GM12878 (cell line): ENCODE data around the gene GMCL2. TPM values are rescaled to one million over a fixed set of nuclear protein-coding genes. Genes with fewer than 3 reads are reported as not detected.

Source experiments
- ATAC-seq: fragments of 200-7000 bp; cut with Tn5 transposase; 3 replicates; pipeline ENCODE4 v1.9.1; 2020; ENCODE audit warnings: mild to moderate bottlenecking, moderate library complexity
- BruUV-seq: library from RNA; stranded (reverse); fragments of 400-500 nt; replicated peaks from 2 replicates; lab custom pipeline; 2021; lab: Mats Ljungman, UMichigan
- CTCF ChIA-PET: fragments of 300-600 bp; sonication (Branson Sonifier 250); formaldehyde crosslinking; extraction: SDS; loops from one replicate; lab custom pipeline; 2021; ENCODE audit warnings: inconsistent platforms; lab: Yijun Ruan, JAX
- POLR2A ChIA-PET: fragments of 350-600 bp; formaldehyde crosslinking; extraction: SDS; loops from one replicate; lab custom pipeline; 2021; ENCODE audit warnings: inconsistent platforms; lab: Charles Lee
- RAD21 ChIA-PET: fragments of 300-600 bp; sonication (Branson Sonifier 250); formaldehyde crosslinking; loops from one replicate; lab custom pipeline; 2023; ENCODE audit warnings: antibody characterized with exemption; ENCODE audit not compliant: unreplicated experiment; lab: Charles Lee
- SMC1A ChIA-PET: fragments of 300-600 bp; sonication (Branson Sonifier 250); formaldehyde crosslinking; loops from one replicate; lab custom pipeline; 2023; ENCODE audit not compliant: unreplicated experiment, uncharacterized antibody; lab: Charles Lee
- DNase-seq: peaks from one replicate; pipeline ENCODE4 v3.0.0-alpha.2; 2011; ENCODE audit warnings: low read depth, low spot score
- FAIRE-seq: peaks from 3 replicates; lab custom pipeline; 2011; peaks lifted over from hg19 to GRCh38; lab: Jason Lieb, UNC
- H2AFZ ChIP-seq: 2 replicates; pipeline ENCODE4 v1.6.0; 2011; ENCODE audit warnings: low read depth, low read length, control low read depth; ENCODE audit not compliant: control insufficient read depth
- H3K27ac ChIP-seq: 2 replicates; pipeline ENCODE4 v1.5.1; 2011; ENCODE audit warnings: control low read depth; ENCODE audit not compliant: control insufficient read depth, insufficient read depth
- H3K27me3 ChIP-seq, 2 experiments: replicated peaks in 1 of 2; 2 replicates each; pipeline versions ENCODE4 v1.6.0 to v1.6.1; 2011; ENCODE audit warnings: low read length in 1 of 2; ENCODE audit not compliant: control insufficient read depth in 2 of 2, insufficient read depth in 2 of 2
- H3K36me3 ChIP-seq, 2 experiments: 2 replicates each; pipeline ENCODE4 v1.5.1; 2011; ENCODE audit warnings: low read length in 1 of 2; ENCODE audit not compliant: control insufficient read depth in 2 of 2, insufficient read depth in 2 of 2
- H3K4me1 ChIP-seq: 2 replicates; pipeline ENCODE4 v1.6.1; 2011; ENCODE audit warnings: mild to moderate bottlenecking, low read length, moderate library complexity, mixed read lengths; ENCODE audit not compliant: control insufficient read depth, insufficient read depth
- H3K4me2 ChIP-seq: 2 replicates; pipeline ENCODE4 v1.6.0; 2011; ENCODE audit warnings: control low read depth; ENCODE audit not compliant: control insufficient read depth, insufficient read depth
- H3K4me3 ChIP-seq: fragments of 200-600 bp; sonication (generic); 2 replicates; pipeline ENCODE4 v1.5.1; 2016
- H3K79me2 ChIP-seq: 2 replicates; pipeline ENCODE4 v1.6.0; 2011; ENCODE audit warnings: low read length; ENCODE audit not compliant: control insufficient read depth, insufficient read depth
- H3K9ac ChIP-seq: 2 replicates; pipeline ENCODE4 v1.8.0; 2011; ENCODE audit warnings: low read length, control low read depth, mixed read lengths; ENCODE audit not compliant: control insufficient read depth, insufficient read depth
- H3K9me3 ChIP-seq: replicated peaks from 3 replicates; pipeline ENCODE4 v1.5.1; 2011; ENCODE audit warnings: mild to moderate bottlenecking, low read length; ENCODE audit not compliant: control insufficient read depth, insufficient read depth
- H4K20me1 ChIP-seq: 2 replicates; pipeline ENCODE4 v1.6.0; 2011; ENCODE audit not compliant: control insufficient read depth, insufficient read depth
- BACH1 ChIP-seq: fragments of 450-650 bp; IDR thresholded peaks from 2 replicates; pipeline ENCODE4 v1.6.1; 2017; ENCODE audit warnings: mild to moderate bottlenecking, borderline replicate concordance
- BCL11A ChIP-seq: IDR thresholded peaks from 2 replicates; pipeline ENCODE4 v1.6.1; 2011; ENCODE audit warnings: low read depth, low read length
- IKZF2 ChIP-seq, 2 experiments: fragments of 450-650 bp; IDR thresholded peaks; 2 replicates each; pipeline ENCODE4 v1.6.1; 2017; ENCODE audit warnings: mild to moderate bottlenecking in 2 of 2, moderate library complexity in 2 of 2
- TCF3 ChIP-seq: IDR thresholded peaks from 2 replicates; pipeline ENCODE4 v1.6.1; 2012; ENCODE audit warnings: low read depth, mild to moderate bottlenecking, low read length, borderline replicate concordance; ENCODE audit not compliant: insufficient read depth
- WGBS: methylation state at CpG from one replicate; pipeline ENCODE4 v1.1.6; 2016; ENCODE audit warnings: low lambda C conversion rate; ENCODE audit not compliant: insufficient replicate concordance, insufficient coverage; ENCODE audit errors: missing lambda C conversion rate; 5-methylcytosine and 5-hydroxymethylcytosine counted together
- in situ Hi-C: fragments of 300-500 bp; cut with MboI; formaldehyde crosslinking; loops from 9 replicates; pipeline ENCODE4 v1.14.3; 2018; ENCODE audit warnings: mixed read lengths
- intact Hi-C: fragments of 100-400 bp; cut with micrococcal nuclease; formaldehyde crosslinking; loops from one replicate; pipeline ENCODE4 v1.14.2; 2022; ENCODE audit not compliant: unreplicated experiment
- polyA plus RNA-seq, 11 experiments: library from polyadenylated mRNA; depleted of rRNA in 4 of 11; unstranded in 6 of 11; stranded (reverse) in 5 of 11; fragments of >200 nt; fragmentation: Nextera tagmentation in 4 of 11; fragmentation: Illumina TruSeq in 1 of 11; extraction: Ambion mirVana in 4 of 11; extraction: Trizol in 1 of 11; gene quantifications; 1 replicate in 1 of 11; 2 replicates in 10 of 11; pipeline versions ENCODE4 v1.2.1 to v1.2.3, GENCODE V29; 2011 to 2016; ENCODE audit warnings: inconsistent platforms in 2 of 11, missing spikeins in 2 of 11, low read depth in 1 of 11
- total RNA-seq, 4 experiments: library from RNA; depleted of rRNA in 3 of 4; stranded (reverse); fragments of >200 nt in 3 of 4; fragmentation: Illumina TruSeq in 1 of 4; extraction: Trizol in 1 of 4; gene quantifications; 2 replicates each; pipeline versions ENCODE4 v1.2.1 to v1.2.3, GENCODE V29; 2013 to 2021

GMCL2 gene
- total and polyA plus RNA-seq, 10 of the 15 experiments (the other 5 are each of a cell fraction or from before 2014, with no cell fraction given): 0.07 TPM; not detected in 9

GRCh38 chr5:178225174-178225573, 38.0 kb upstream of the GMCL2 start:
- CTCF ChIA-PET: interaction anchor here (1.7 kb wide), 1 partner anchor 10 kb away, joined by 6 read pairs; no protein-coding TSS in a partner anchor
- H3K36me3 ChIP-seq: peaks cover 4 to 16% of the 10 kb centered on the region in 2 experiments; a peak in 3 of 4 replicates

GRCh38 chr5:178224403-178224802, 37.2 kb upstream of the GMCL2 start:
- Histone ChIP-seq H3K27ac (no peak overlapping the region), H2AFZ (no peak overlapping the region), H3K36me3 (peaks cover 2 to 16% of the 10 kb centered on the region in 2 experiments; a peak in 3 of 4 replicates), H3K27me3 (no peaks in the 10 kb centered on the region), H3K4me3 (no peak overlapping the region), H3K79me2 (peaks cover under 1% of the 10 kb centered on the region), H4K20me1 (no peaks in the 10 kb centered on the region), H3K4me2 (no peak overlapping the region), H3K9ac (no peak overlapping the region), H3K9me3 (no peaks in the 10 kb centered on the region), H3K4me1 (no peaks in the 10 kb centered on the region)
- ChIA-PET CTCF (interaction anchor here (0.7 to 1.7 kb wide), 2 partner anchors 10 to 11 kb away, joined by 3 to 6 read pairs; no protein-coding TSS in a partner anchor), RAD21 (no interaction called here), SMC1A (no interaction called here), POLR2A (no interaction called here)
- intact Hi-C loops: no loop called here
- WGBS: 93% methylated on average over 17 of the region's 17 CpGs
- BruUV-seq: no TSS peak
- ATAC-seq (no peak), FAIRE-seq (no peak), DNase-seq (no peak)
- in situ Hi-C loops: no loop called here
- TF ChIP-seq IKZF2 (IDR thresholded peaks at IDR 0.05): no peak
- no peak for TF ChIP-seq TCF3
- TF ChIP-seq BACH1: no peak

More at GRCh38 chr5:178225174-178225573, 38.0 kb upstream of the GMCL2 start:
- H3K4me2 ChIP-seq: no peak overlapping the region
- H3K4me1 ChIP-seq: no peaks in the 10 kb centered on the region
- intact Hi-C loops: no loop called here
- H3K79me2 ChIP-seq: peaks cover 8% of the 10 kb centered on the region
- in situ Hi-C loops: no loop called here
- H3K4me3 ChIP-seq: no peak overlapping the region
- no peak for DNase-seq
- no peak overlapping the region for H3K9ac ChIP-seq
- 100% methylated on average over 6 of the region's 6 CpGs for WGBS
- SMC1A ChIA-PET: no interaction called here
- no peak overlapping the region for H3K27ac ChIP-seq
- no TSS peak for BruUV-seq
- no peaks in the 10 kb centered on the region for H3K9me3 ChIP-seq
- no peak for TF ChIP-seq BCL11A
- TF ChIP-seq, all 136 proteins: peak for 0
- Histone ChIP-seq H3K27me3 (no peaks in the 10 kb centered on the region), H2AFZ (no peak overlapping the region), H4K20me1 (no peaks in the 10 kb centered on the region)
- no peak for FAIRE-seq
- POLR2A ChIA-PET: no interaction called here
- RAD21 ChIA-PET: no interaction called here
- ATAC-seq: no peak
